GM12873 (cell line): ENCODE data around the gene TET2.
A peak's percentile ranks its signal among the peaks of the same experiment; 100 is the strongest.

Experiments
- TF ChIP-seq, protein P1 (sequence below): IDR thresholded peaks from 2 replicates; pipeline ENCODE4 v1.5.1; 2012; ENCODE audit warnings: low read depth, mild to moderate bottlenecking, moderate library complexity, low read length, control low read depth; ENCODE audit not compliant: insufficient read depth; ENCODE audit errors: missing control alignments

Gene TET2

DNA sequence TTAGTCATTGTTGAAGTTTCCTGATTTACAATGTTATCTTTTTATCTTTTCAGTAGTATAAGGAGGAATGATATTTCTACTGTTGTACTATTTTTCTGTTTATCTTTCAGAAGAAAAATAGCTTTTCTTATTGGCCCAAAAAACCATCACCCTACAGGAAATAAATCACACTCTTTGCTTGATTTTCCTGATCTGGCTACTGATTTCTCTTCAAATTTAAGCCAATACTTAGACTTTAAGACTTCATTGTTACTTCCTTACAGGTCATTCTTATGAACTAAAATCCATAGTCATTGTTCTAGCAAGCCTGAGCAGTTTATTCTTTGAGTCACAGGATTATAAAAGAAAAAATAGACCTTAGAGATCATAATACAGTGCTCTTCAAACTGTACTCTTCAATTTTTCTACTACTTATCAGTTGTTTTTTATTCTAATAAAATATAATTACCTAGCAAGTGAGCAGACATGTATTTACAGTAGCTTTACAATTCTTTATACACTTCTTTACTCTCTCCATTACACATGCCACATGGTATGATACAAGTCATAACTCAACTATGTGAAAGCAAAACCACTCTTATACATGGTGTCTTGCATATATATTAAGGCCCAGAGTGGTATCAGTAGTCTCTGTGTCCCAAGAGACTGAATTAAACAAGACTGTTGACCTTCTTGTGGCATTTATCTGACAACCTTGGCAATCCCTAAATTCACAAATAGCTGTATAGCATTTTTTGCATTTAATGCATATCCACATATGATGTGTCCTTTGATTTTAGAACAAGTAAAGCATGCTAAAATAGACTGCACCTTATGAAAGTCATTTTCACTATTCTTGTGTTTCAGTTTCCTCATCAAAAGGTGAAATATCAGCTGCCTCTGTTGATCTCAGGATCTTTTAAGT, 47.9 kb downstream of the TET2 start:
- TF ChIP-seq, protein P1, sequence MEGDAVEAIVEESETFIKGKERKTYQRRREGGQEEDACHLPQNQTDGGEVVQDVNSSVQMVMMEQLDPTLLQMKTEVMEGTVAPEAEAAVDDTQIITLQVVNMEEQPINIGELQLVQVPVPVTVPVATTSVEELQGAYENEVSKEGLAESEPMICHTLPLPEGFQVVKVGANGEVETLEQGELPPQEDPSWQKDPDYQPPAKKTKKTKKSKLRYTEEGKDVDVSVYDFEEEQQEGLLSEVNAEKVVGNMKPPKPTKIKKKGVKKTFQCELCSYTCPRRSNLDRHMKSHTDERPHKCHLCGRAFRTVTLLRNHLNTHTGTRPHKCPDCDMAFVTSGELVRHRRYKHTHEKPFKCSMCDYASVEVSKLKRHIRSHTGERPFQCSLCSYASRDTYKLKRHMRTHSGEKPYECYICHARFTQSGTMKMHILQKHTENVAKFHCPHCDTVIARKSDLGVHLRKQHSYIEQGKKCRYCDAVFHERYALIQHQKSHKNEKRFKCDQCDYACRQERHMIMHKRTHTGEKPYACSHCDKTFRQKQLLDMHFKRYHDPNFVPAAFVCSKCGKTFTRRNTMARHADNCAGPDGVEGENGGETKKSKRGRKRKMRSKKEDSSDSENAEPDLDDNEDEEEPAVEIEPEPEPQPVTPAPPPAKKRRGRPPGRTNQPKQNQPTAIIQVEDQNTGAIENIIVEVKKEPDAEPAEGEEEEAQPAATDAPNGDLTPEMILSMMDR = no peak

- TF ChIP-seq, protein P1 = peak; percentile 31
Observed at GRCh38 chr4:105196523-105197145, 50.0 kb downstream of the TET2 start.

DNA sequence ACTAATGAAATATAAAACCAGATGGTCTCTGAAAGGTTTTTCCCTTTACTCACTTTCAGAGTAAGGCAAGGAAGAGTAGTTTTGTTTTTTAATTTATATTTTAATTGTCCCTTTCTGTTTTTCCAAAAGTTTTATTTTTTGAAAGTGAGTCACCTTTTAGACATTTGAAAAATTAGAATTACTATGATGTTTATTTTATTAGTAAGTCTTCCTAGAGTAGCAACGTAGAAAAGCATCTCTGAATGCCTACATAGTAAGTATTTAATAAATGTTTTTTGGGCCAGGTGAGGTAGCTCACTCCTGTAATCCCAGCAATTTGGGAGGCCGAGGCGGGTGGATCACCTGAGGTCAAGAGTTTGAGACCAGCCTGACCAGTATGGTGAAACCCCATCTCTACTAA, 51.1 kb downstream of the TET2 start:
- TF ChIP-seq, protein P1 = no peak

GRCh38 chr4:105198541-105198940, 51.9 kb downstream of the TET2 start:
- TF ChIP-seq, protein P1 = no peak

DNA sequence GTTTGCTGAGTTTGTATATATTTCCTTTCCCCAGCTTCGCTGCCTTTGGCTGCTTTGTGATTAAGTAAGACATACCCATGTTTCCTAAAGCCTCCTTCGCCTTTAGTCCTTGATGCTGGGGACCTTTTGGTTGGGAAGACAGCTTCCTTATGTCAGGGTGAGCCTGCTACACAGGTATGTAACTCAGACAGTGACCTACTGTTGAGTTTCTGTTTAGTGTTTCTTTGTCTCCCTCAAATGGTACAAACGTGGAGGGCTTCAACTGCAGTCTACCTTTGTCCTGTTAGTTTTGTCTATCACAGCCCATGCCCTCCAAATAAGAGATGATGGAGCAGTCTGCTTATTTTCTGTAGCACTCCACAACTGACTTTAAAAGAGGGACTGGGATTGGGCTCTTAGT, 59.5 kb downstream of the TET2 start:
- TF ChIP-seq, protein P1 = no peak

DNA sequence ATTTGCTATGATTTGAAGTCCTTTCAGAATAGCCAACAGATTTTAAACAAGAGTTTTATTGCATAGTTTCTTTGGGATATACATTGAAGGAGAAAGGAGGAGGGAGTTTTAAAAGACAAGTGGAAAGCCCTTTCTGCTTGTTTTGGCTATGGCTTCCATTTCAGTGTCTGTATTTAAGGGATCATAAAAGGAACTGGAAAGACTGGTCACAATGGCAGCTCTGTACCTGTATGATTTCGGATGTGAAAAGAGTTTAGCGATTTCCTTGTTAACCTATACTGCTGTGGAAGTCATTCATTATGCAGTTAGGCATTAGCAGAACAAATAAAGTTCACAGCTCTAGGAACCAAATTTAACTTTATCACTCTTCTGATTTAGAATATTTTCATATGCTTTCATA, 60.7 kb downstream of the TET2 start:
- TF ChIP-seq, protein P1 = no peak

- TF ChIP-seq, protein P1 = no peak
Observed at GRCh38 chr4:105208561-105208960, 61.9 kb downstream of the TET2 start.
